Colonic mucosa (tissue), 4 donors: ENCODE results near the gene C19orf67. TPM values are rescaled to one million over a fixed set of nuclear protein-coding genes. Genes with fewer than 3 reads are reported as not detected.

Experiments
- DNase-seq: peaks from one replicate; pipeline ENCODE4 v3.0.0-alpha.2; 2020
- H3K27ac ChIP-seq: fragments of 200-600 bp; one replicate; pipeline ENCODE4 v1.8.0; 2021
- H3K27me3 ChIP-seq: fragments of 200-600 bp; one replicate; pipeline ENCODE4 v1.8.0; 2021
- H3K36me3 ChIP-seq: fragments of 200-600 bp; one replicate; pipeline ENCODE4 v1.8.0; 2021
- H3K4me1 ChIP-seq: fragments of 200-600 bp; one replicate; pipeline ENCODE4 v1.8.0; 2021; ENCODE audit warnings: mild to moderate bottlenecking
- H3K4me3 ChIP-seq: fragments of 200-600 bp; one replicate; pipeline ENCODE4 v1.8.0; 2021
- H3K9ac ChIP-seq, 2 donors: one replicate each; pipeline ENCODE4 v1.7.0; 2013; ENCODE audit warnings: control low read depth in 2 of 2, low read depth in 2 of 2, low read length in 2 of 2
- H3K9me3 ChIP-seq: fragments of 200-600 bp; one replicate; pipeline ENCODE4 v1.8.0; 2021
- CTCF ChIP-seq: fragments of 200-600 bp; IDR thresholded peaks from one replicate; pipeline ENCODE4 v1.8.0; 2022; ENCODE audit warnings: antibody characterized with exemption, mild to moderate bottlenecking
- intact Hi-C: fragments of 100-400 bp; cut with DNase I; formaldehyde crosslinking; loops from one replicate; pipeline ENCODE4 v1.14.1; 2022
- total RNA-seq, 2 donors: library from RNA; stranded (reverse); fragmentation: NEBNext Ultra II Directional in 1 of 2; extraction: Animal tissue kit (Norgen Biotek cat#: 25700) in 1 of 2; gene quantifications; one replicate each; pipeline ENCODE4 v1.2.1, GENCODE V29; 2021
- donor health status: healthy.
- donor health status: DM: no; HTN: no; CAD: no.
- donor health status: DM: no; HTN: no; CAD: no.

C19orf67 gene
- total RNA-seq, 2 donors from 2014 or later, result 0.19 TPM; not detected in 1

- TF ChIP-seq CTCF, result no peak
- intact Hi-C loops, result no loop called here
- Histone ChIP-seq H3K4me3 (no peak overlapping the region), H3K4me1 (peaks cover 10% of the 10 kb centered on the region), H3K27ac (no peak overlapping the region), H3K36me3 (no peaks in the 10 kb centered on the region), H3K9me3 (no peaks in the 10 kb centered on the region), H3K9ac (no peak overlapping the region), H3K27me3 (no peaks in the 10 kb centered on the region)
- DNase-seq, result no peak
Measured at GRCh38 chr19:14120497-14120780, 34.9 kb upstream of the C19orf67 start.

GRCh38 chr19:14119644-14120496 lies 34.3 kb upstream of the C19orf67 start:
- H3K4me3 ChIP-seq, result no peak overlapping the region
- no peak for DNase-seq
- no peak overlapping the region for H3K9ac ChIP-seq
- no peaks in the 10 kb centered on the region for H3K27me3 ChIP-seq
- no peak for TF ChIP-seq CTCF
- no peaks in the 10 kb centered on the region for H3K9me3 ChIP-seq
- intact Hi-C loops, result no loop called here
- H3K4me1 ChIP-seq, result peaks cover 10% of the 10 kb centered on the region
- no peaks in the 10 kb centered on the region for H3K36me3 ChIP-seq
- peak overlapping the region; percentile 94 for H3K27ac ChIP-seq

- intact Hi-C loops, result no loop called here
- H3K9me3 ChIP-seq, result no peaks in the 10 kb centered on the region
- H3K4me3 ChIP-seq, result no peak overlapping the region
- DNase-seq, result no peak
- peak overlapping the region; percentile 88 to 95 for H3K9ac ChIP-seq
- TF ChIP-seq CTCF, result no peak
- no peaks in the 10 kb centered on the region for H3K36me3 ChIP-seq
- H3K27me3 ChIP-seq, result no peaks in the 10 kb centered on the region
- peak overlapping the region; percentile 94 for H3K27ac ChIP-seq
- peaks cover 10% of the 10 kb centered on the region for H3K4me1 ChIP-seq
Measured at GRCh38 chr19:14119146-14119545, 33.6 kb upstream of the C19orf67 start.

- H3K9me3 ChIP-seq, result no peaks in the 10 kb centered on the region
- no peaks in the 10 kb centered on the region for H3K27me3 ChIP-seq
- peak overlapping the region; percentile 94 for H3K27ac ChIP-seq
- peak overlapping the region; percentile 88 to 95 for H3K9ac ChIP-seq
- peak; percentile 61 for DNase-seq
- peak overlapping the region; percentile 51 for H3K4me3 ChIP-seq
- peaks cover 10% of the 10 kb centered on the region for H3K4me1 ChIP-seq
- H3K36me3 ChIP-seq, result no peaks in the 10 kb centered on the region
- no peak for TF ChIP-seq CTCF
- intact Hi-C loops, result no loop called here
Measured at GRCh38 chr19:14118165-14119051, 32.8 kb upstream of the C19orf67 start.

GRCh38 chr19:14117668-14118164 lies 32.1 kb upstream of the C19orf67 start, which contains the start of gene PRKACA:
TSS of gene PRKACA (minus strand) at chr19:14117762. CDS start at chr19:14117547, 215 bp downstream.
- TF ChIP-seq CTCF, result no peak
- peak; percentile 98 for DNase-seq
- Histone ChIP-seq H3K4me3 (peak within 1 kb of the TSS; percentile 88), H3K36me3 (no peaks in the 10 kb centered on the region), H3K9me3 (no peaks in the 10 kb centered on the region), H3K27ac (peak within 1 kb of the TSS; percentile 94), H3K9ac (peak within 1 kb of the TSS; percentile 89 to 95), H3K27me3 (no peaks in the 10 kb centered on the region), H3K4me1 (peaks cover 10% of the 10 kb centered on the region)
- intact Hi-C loops, result no loop called here
